ENCODE data around the gene XYLT1. TPM values are rescaled to one million over a fixed set of nuclear protein-coding genes. Genes with fewer than 3 reads are reported as not detected.

The XYLT1 gene
- total RNA-seq, 1 experiment from 2014 or later, result 25.0 TPM

- TF ChIP-seq RORB (CRISPR knock-in tag; IDR thresholded peaks at IDR 0.05) (no peak), NFE2L1 (CRISPR knock-in tag; IDR thresholded peaks at IDR 0.05) (no peak), ATF1 (CRISPR knock-in tag; IDR thresholded peaks at IDR 0.05) (no peak), MYBL2 (CRISPR knock-in tag; IDR thresholded peaks at IDR 0.05) (no peak), ZNF219 (CRISPR knock-in tag; IDR thresholded peaks at IDR 0.05; ENCODE audit: borderline replicate concordance) (no peak), ERG (CRISPR knock-in tag; IDR thresholded peaks at IDR 0.05) (no peak), AFF4 (CRISPR knock-in tag; IDR thresholded peaks at IDR 0.05; ENCODE audit: borderline replicate concordance) (no peak), ZNF396 (CRISPR knock-in tag; IDR thresholded peaks at IDR 0.05; ENCODE audit: borderline replicate concordance) (no peak), TEAD4 (CRISPR knock-in tag; IDR thresholded peaks at IDR 0.05) (no peak), FOXP1 (CRISPR knock-in tag; IDR thresholded peaks at IDR 0.05; ENCODE audit: borderline replicate concordance) (no peak), TP53 (CRISPR knock-in tag; IDR thresholded peaks at IDR 0.05) (no peak), GRHL2 (CRISPR knock-in tag; IDR thresholded peaks at IDR 0.05; ENCODE audit: insufficient replicate concordance, severe bottlenecking) (no peak)
These were observed 293.4 kb downstream of the XYLT1 start (continued) for GRCh38 chr16:17177242-17177958.

DNA sequence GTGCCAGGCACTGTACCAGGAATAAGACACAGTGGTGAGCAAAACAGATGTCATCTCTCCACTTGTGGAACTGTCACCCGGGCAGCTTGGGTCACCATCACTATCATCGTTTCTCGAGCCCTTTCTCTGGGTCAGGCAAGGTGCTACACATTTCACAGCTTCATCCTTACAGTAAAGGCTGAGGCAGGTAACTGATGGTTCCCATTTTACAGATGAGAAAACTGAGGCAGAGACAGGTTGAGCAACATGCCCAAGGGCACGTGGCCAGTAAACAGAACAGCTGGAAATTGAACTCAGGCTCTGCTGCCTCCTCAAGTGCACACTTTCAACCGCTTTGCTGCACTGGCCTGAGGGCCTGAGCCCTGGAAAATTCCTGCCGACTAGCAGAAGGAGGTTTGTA, 294.6 kb downstream of the XYLT1 start:
- H3K4me3 Mint-ChIP-seq, result no peak overlapping the region
- H3K36me3 Mint-ChIP-seq, result no peaks in the 10 kb centered on the region
- ChIA-PET POLR2A (interaction anchor here (1.8 kb wide), 1 partner anchor 18 kb away, joined by 9 read pairs; no protein-coding TSS in a partner anchor), CTCF (interaction anchor here (0.6 to 1.1 kb wide), 2 partner anchors 18 to 45 kb away, joined by 3 to 4 read pairs; no protein-coding TSS in a partner anchor)
- no peak for TF ChIP-seq ERG (CRISPR knock-in tag; IDR thresholded peaks at IDR 0.05)
- no peaks in the 10 kb centered on the region for H3K27me3 Mint-ChIP-seq (ENCODE audit: low read depth)
- no peak for DNase-seq (ENCODE audit: low spot score)
- H3K4me1 Mint-ChIP-seq, result peaks cover 6% of the 10 kb centered on the region; the same call in 1 of the 2 replicates
- H3K9me3 Mint-ChIP-seq, result no peaks in the 10 kb centered on the region
- ATAC-seq, result no peak
- no peak overlapping the region for H3K27ac Mint-ChIP-seq

GRCh38 chr16:17173281-17173680, 297.5 kb downstream of the XYLT1 start:
- DNase-seq (ENCODE audit: low spot score) (no peak), ATAC-seq (no peak)
- Mint-ChIP-seq H3K4me3 (no peak overlapping the region), H3K27ac (no peak overlapping the region), H3K36me3 (no peaks in the 10 kb centered on the region), H3K27me3 (ENCODE audit: low read depth) (no peaks in the 10 kb centered on the region), H3K9me3 (no peaks in the 10 kb centered on the region), H3K4me1 (peaks cover 6% of the 10 kb centered on the region; the same call in 1 of the 2 replicates)
- CTCF ChIA-PET, result interaction anchor here (1.3 to 3.1 kb wide), 2 partner anchors 15 to 21 kb away, joined by 3 to 10 read pairs; no protein-coding TSS in a partner anchor
- POLR2A ChIA-PET, result no interaction called here
- TF ChIP-seq OVOL2 (CRISPR knock-in tag; IDR thresholded peaks at IDR 0.05; ENCODE audit: borderline replicate concordance), result no peak
- no peak for TF ChIP-seq ETV6 (CRISPR knock-in tag; IDR thresholded peaks at IDR 0.05)
- no peak for TF ChIP-seq CTCF (IDR thresholded peaks at IDR 0.05)
- TF ChIP-seq, protein P1, sequence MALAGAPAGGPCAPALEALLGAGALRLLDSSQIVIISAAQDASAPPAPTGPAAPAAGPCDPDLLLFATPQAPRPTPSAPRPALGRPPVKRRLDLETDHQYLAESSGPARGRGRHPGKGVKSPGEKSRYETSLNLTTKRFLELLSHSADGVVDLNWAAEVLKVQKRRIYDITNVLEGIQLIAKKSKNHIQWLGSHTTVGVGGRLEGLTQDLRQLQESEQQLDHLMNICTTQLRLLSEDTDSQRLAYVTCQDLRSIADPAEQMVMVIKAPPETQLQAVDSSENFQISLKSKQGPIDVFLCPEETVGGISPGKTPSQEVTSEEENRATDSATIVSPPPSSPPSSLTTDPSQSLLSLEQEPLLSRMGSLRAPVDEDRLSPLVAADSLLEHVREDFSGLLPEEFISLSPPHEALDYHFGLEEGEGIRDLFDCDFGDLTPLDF (CRISPR knock-in tag; IDR thresholded peaks at IDR 0.05), result no peak
- no peak for TF ChIP-seq EMX1 (CRISPR knock-in tag; IDR thresholded peaks at IDR 0.05)
- TF ChIP-seq RORB (CRISPR knock-in tag; IDR thresholded peaks at IDR 0.05), result no peak
- no peak for TF ChIP-seq GTF2I (CRISPR knock-in tag; conservative IDR thresholded peaks at IDR 0.05)
- TF ChIP-seq FOXJ3 (CRISPR knock-in tag; IDR thresholded peaks at IDR 0.05; ENCODE audit: borderline replicate concordance), result no peak
- TF ChIP-seq ZNF423 (CRISPR knock-in tag; IDR thresholded peaks at IDR 0.05), result no peak
